ENCODE results near the gene CHFR.
A peak's percentile ranks its signal among the peaks of the same experiment; 100 is the strongest.

The CHFR gene

DNA sequence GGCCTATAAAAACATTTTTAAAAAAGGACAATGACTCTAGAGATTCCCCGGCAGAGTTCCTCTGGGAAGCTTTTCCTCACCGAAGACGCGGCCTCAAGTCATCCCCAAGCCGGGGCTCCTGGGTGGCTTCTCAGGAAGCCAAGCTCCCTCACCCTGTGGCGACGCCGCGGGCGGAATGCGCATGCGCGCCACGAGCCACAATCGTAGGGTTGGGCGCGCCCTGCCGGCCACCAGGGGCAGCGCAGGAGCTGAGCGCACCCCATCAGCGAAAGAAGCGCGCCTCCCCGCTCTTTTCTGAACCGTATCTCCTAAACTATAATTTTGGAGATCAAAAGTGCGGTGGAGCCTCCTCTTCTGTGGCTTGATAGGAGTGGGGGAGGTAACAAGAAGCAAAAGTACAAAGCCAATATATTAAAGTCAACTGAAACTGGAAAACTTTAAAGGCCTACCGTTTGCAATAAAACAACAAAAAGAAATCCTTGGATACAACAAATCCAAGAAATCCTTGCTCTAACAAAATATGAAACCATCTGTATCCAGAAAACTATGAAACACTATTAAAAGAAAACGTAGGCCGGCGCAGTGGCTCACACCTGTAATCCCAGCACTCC is 17.4 kb upstream of the CHFR start:
- H3K9me3 ChIP-seq (ENCODE audit: insufficient read depth, low read length, severe bottlenecking): peaks cover 27% of the 10 kb centered on the region
- TF ChIP-seq CTCF (IDR thresholded peaks at IDR 0.05; ENCODE audit: borderline replicate concordance, extremely low read depth, low read length, poor library complexity, severe bottlenecking): peak; percentile 21
- TF ChIP-seq EZH2 (IDR thresholded peaks at IDR 0.05; ENCODE audit: borderline replicate concordance, low read depth, low read length, severe bottlenecking): no peak
- no peak for DNase-seq
- H3K36me3 ChIP-seq (ENCODE audit: insufficient read depth, low read length): no peaks in the 10 kb centered on the region
- H3K27me3 ChIP-seq (ENCODE audit: insufficient read depth, low read length, poor library complexity): no peaks in the 10 kb centered on the region
- no peaks in the 10 kb centered on the region for H4K20me1 ChIP-seq (ENCODE audit: insufficient read depth, low read length)
- no peak overlapping the region for H3K9ac ChIP-seq (ENCODE audit: low read depth, low read length)
- no peaks in the 10 kb centered on the region for H3K79me2 ChIP-seq (ENCODE audit: insufficient read depth, low read length)
- no peak for ATAC-seq (ENCODE audit: insufficient read depth, low read depth)
- H3K4me3 ChIP-seq (ENCODE audit: low read depth in 1 of 2, low read length in 2 of 2): no peak overlapping the region
- no peaks in the 10 kb centered on the region for H3K4me1 ChIP-seq (ENCODE audit: insufficient read depth, low read length)
- H3K27ac ChIP-seq (ENCODE audit: low read length): no peak overlapping the region
- H2AFZ ChIP-seq (ENCODE audit: low read depth, low read length): no peak overlapping the region
- no peak overlapping the region for H3K4me2 ChIP-seq (ENCODE audit: insufficient read depth, low read length)

DNA sequence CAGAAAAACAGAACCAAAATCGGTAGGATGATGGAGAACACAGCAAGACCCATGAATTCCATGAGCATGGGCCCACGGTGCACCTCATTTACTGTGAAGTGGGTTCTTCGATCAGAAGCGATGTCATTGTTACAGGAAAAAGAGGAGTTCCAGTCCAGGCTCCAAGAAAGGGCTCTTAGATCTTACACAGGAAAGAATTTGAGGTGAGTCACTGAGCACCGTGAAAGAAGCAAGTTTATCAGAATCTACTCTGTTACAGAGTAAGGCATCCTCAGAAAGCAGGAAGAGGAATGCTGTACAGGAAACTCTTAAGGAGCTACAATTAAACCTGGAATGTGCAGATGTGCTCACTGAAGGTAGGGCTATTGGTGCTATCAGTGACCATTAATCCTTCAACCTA is 11.6 kb upstream of the CHFR start:
- Histone ChIP-seq H3K9me3 (ENCODE audit: insufficient read depth, low read length, severe bottlenecking) (peaks cover 8% of the 10 kb centered on the region), H3K9ac (ENCODE audit: low read depth, low read length) (no peak overlapping the region), H3K27ac (ENCODE audit: low read length) (no peak overlapping the region), H4K20me1 (ENCODE audit: insufficient read depth, low read length) (no peaks in the 10 kb centered on the region), H3K4me3 (ENCODE audit: low read depth in 1 of 2, low read length in 2 of 2) (no peak overlapping the region), H3K4me2 (ENCODE audit: insufficient read depth, low read length) (no peak overlapping the region), H3K4me1 (ENCODE audit: insufficient read depth, low read length) (no peaks in the 10 kb centered on the region), H3K27me3 (ENCODE audit: insufficient read depth, low read length, poor library complexity) (no peaks in the 10 kb centered on the region), H2AFZ (ENCODE audit: low read depth, low read length) (no peak overlapping the region), H3K79me2 (ENCODE audit: insufficient read depth, low read length) (no peaks in the 10 kb centered on the region), H3K36me3 (ENCODE audit: insufficient read depth, low read length) (no peaks in the 10 kb centered on the region)
- TF ChIP-seq EZH2 (IDR thresholded peaks at IDR 0.05; ENCODE audit: borderline replicate concordance, low read depth, low read length, severe bottlenecking) (no peak), CTCF (IDR thresholded peaks at IDR 0.05; ENCODE audit: borderline replicate concordance, extremely low read depth, low read length, poor library complexity, severe bottlenecking) (no peak)
- ATAC-seq (ENCODE audit: insufficient read depth, low read depth) (no peak), DNase-seq (no peak)

GRCh38 chr12:132888852-132889251 is 1.4 kb upstream of the CHFR start:
- no peak overlapping the region; the same call in 1 of the 2 replicates for H3K4me2 ChIP-seq (ENCODE audit: insufficient read depth, low read length)
- H3K27ac ChIP-seq (ENCODE audit: low read length): no peak overlapping the region
- H3K79me2 ChIP-seq (ENCODE audit: insufficient read depth, low read length): peaks cover 14% of the 10 kb centered on the region
- peaks cover 12% of the 10 kb centered on the region for H3K36me3 ChIP-seq (ENCODE audit: insufficient read depth, low read length)
- no peak overlapping the region for H3K9ac ChIP-seq (ENCODE audit: low read depth, low read length)
- no peaks in the 10 kb centered on the region for H3K27me3 ChIP-seq (ENCODE audit: insufficient read depth, low read length, poor library complexity)
- ATAC-seq (ENCODE audit: insufficient read depth, low read depth): no peak
- H4K20me1 ChIP-seq (ENCODE audit: insufficient read depth, low read length): no peaks in the 10 kb centered on the region
- H3K4me1 ChIP-seq (ENCODE audit: insufficient read depth, low read length): peaks cover 13% of the 10 kb centered on the region
- TF ChIP-seq CTCF (IDR thresholded peaks at IDR 0.05; ENCODE audit: borderline replicate concordance, extremely low read depth, low read length, poor library complexity, severe bottlenecking): no peak
- TF ChIP-seq EZH2 (IDR thresholded peaks at IDR 0.05; ENCODE audit: borderline replicate concordance, low read depth, low read length, severe bottlenecking): no peak
- peaks cover 26% of the 10 kb centered on the region for H3K9me3 ChIP-seq (ENCODE audit: insufficient read depth, low read length, severe bottlenecking)
- DNase-seq: no peak
- H3K4me3 ChIP-seq (ENCODE audit: low read depth in 1 of 2, low read length in 2 of 2): peak overlapping the region in 1 of 2 experiments; percentile 59; a peak in 1 of 4 replicates
- no peak overlapping the region for H2AFZ ChIP-seq (ENCODE audit: low read depth, low read length)

Measured in DND-41 (cell line).